ENCODE data around the gene CA10.

DNA sequence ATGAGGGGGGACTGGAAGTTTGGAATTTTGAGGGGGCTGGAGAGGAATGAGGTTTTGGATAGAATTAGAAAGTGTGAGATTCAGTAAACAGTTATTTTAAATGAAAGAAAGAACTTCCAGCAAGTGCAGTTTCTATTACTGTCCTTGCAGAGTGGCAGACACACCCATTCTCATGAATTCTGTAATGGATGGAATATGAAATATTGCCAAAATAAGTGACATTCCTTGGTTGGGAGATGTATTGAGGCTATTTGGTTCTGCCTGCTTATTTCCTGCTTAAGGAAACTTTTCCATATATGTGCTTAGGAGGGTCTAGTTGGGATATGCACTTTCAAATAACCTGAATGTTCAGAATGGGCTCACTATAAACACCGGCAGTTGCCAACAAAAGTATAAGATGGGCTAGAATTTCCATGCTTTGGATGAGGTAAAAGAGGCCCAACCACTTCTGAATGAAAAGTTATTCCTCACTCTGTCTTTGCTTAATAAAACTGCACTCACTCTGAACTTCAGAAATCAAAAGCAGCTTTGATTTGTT, 434.4 kb downstream of the CA10 start:
- no peak for TF ChIP-seq EZH2phosphoT487 (IDR thresholded peaks at IDR 0.05; ENCODE audit: borderline replicate concordance, low read length)
- TF ChIP-seq, protein P1, sequence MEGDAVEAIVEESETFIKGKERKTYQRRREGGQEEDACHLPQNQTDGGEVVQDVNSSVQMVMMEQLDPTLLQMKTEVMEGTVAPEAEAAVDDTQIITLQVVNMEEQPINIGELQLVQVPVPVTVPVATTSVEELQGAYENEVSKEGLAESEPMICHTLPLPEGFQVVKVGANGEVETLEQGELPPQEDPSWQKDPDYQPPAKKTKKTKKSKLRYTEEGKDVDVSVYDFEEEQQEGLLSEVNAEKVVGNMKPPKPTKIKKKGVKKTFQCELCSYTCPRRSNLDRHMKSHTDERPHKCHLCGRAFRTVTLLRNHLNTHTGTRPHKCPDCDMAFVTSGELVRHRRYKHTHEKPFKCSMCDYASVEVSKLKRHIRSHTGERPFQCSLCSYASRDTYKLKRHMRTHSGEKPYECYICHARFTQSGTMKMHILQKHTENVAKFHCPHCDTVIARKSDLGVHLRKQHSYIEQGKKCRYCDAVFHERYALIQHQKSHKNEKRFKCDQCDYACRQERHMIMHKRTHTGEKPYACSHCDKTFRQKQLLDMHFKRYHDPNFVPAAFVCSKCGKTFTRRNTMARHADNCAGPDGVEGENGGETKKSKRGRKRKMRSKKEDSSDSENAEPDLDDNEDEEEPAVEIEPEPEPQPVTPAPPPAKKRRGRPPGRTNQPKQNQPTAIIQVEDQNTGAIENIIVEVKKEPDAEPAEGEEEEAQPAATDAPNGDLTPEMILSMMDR (IDR thresholded peaks at IDR 0.05; ENCODE audit: low read depth, low read length, poor library complexity, severe bottlenecking), result no peak

All from DOHH2 (cell line).